GM12878 (cell line): ENCODE data around the gene MMP10. TPM values are rescaled to one million over a fixed set of nuclear protein-coding genes. Genes with fewer than 3 reads are reported as not detected.

Source experiments
- ATAC-seq: fragments of 200-7000 bp; cut with Tn5 transposase; 3 replicates; pipeline ENCODE4 v1.9.1; 2020; ENCODE audit warnings: mild to moderate bottlenecking, moderate library complexity
- BruUV-seq: library from RNA; stranded (reverse); fragments of 400-500 nt; replicated peaks from 2 replicates; lab custom pipeline; 2021; lab: Mats Ljungman, UMichigan
- CTCF ChIA-PET: fragments of 300-600 bp; sonication (Branson Sonifier 250); formaldehyde crosslinking; extraction: SDS; loops from one replicate; lab custom pipeline; 2021; ENCODE audit warnings: inconsistent platforms; lab: Yijun Ruan, JAX
- POLR2A ChIA-PET: fragments of 350-600 bp; formaldehyde crosslinking; extraction: SDS; loops from one replicate; lab custom pipeline; 2021; ENCODE audit warnings: inconsistent platforms; lab: Charles Lee
- RAD21 ChIA-PET: fragments of 300-600 bp; sonication (Branson Sonifier 250); formaldehyde crosslinking; loops from one replicate; lab custom pipeline; 2023; ENCODE audit warnings: antibody characterized with exemption; ENCODE audit not compliant: unreplicated experiment; lab: Charles Lee
- SMC1A ChIA-PET: fragments of 300-600 bp; sonication (Branson Sonifier 250); formaldehyde crosslinking; loops from one replicate; lab custom pipeline; 2023; ENCODE audit not compliant: unreplicated experiment, uncharacterized antibody; lab: Charles Lee
- DNase-seq: peaks from one replicate; pipeline ENCODE4 v3.0.0-alpha.2; 2011; ENCODE audit warnings: low read depth, low spot score
- FAIRE-seq: peaks from 3 replicates; lab custom pipeline; 2011; peaks lifted over from hg19 to GRCh38; lab: Jason Lieb, UNC
- H2AFZ ChIP-seq: 2 replicates; pipeline ENCODE4 v1.6.0; 2011; ENCODE audit warnings: low read depth, low read length, control low read depth; ENCODE audit not compliant: control insufficient read depth
- H3K27ac ChIP-seq: 2 replicates; pipeline ENCODE4 v1.5.1; 2011; ENCODE audit warnings: control low read depth; ENCODE audit not compliant: control insufficient read depth, insufficient read depth
- H3K27me3 ChIP-seq, 2 experiments: replicated peaks in 1 of 2; 2 replicates each; pipeline versions ENCODE4 v1.6.0 to v1.6.1; 2011; ENCODE audit warnings: low read length in 1 of 2; ENCODE audit not compliant: control insufficient read depth in 2 of 2, insufficient read depth in 2 of 2
- H3K36me3 ChIP-seq, 2 experiments: 2 replicates each; pipeline ENCODE4 v1.5.1; 2011; ENCODE audit warnings: low read length in 1 of 2; ENCODE audit not compliant: control insufficient read depth in 2 of 2, insufficient read depth in 2 of 2
- H3K4me1 ChIP-seq: 2 replicates; pipeline ENCODE4 v1.6.1; 2011; ENCODE audit warnings: mild to moderate bottlenecking, low read length, moderate library complexity, mixed read lengths; ENCODE audit not compliant: control insufficient read depth, insufficient read depth
- H3K4me2 ChIP-seq: 2 replicates; pipeline ENCODE4 v1.6.0; 2011; ENCODE audit warnings: control low read depth; ENCODE audit not compliant: control insufficient read depth, insufficient read depth
- H3K4me3 ChIP-seq: fragments of 200-600 bp; sonication (generic); 2 replicates; pipeline ENCODE4 v1.5.1; 2016
- H3K79me2 ChIP-seq: 2 replicates; pipeline ENCODE4 v1.6.0; 2011; ENCODE audit warnings: low read length; ENCODE audit not compliant: control insufficient read depth, insufficient read depth
- H3K9ac ChIP-seq: 2 replicates; pipeline ENCODE4 v1.8.0; 2011; ENCODE audit warnings: low read length, control low read depth, mixed read lengths; ENCODE audit not compliant: control insufficient read depth, insufficient read depth
- H3K9me3 ChIP-seq: replicated peaks from 3 replicates; pipeline ENCODE4 v1.5.1; 2011; ENCODE audit warnings: mild to moderate bottlenecking, low read length; ENCODE audit not compliant: control insufficient read depth, insufficient read depth
- H4K20me1 ChIP-seq: 2 replicates; pipeline ENCODE4 v1.6.0; 2011; ENCODE audit not compliant: control insufficient read depth, insufficient read depth
- ATF2 ChIP-seq: IDR thresholded peaks from 2 replicates; pipeline ENCODE4 v1.6.1; 2012; ENCODE audit warnings: low read length, inconsistent platforms
- CBX5 ChIP-seq: sonication (generic); IDR thresholded peaks from 2 replicates; pipeline ENCODE4 v1.6.1; 2016; ENCODE audit warnings: low read depth, moderate library complexity, mild to moderate bottlenecking, inconsistent platforms
- CREB1 ChIP-seq: IDR thresholded peaks from 2 replicates; pipeline ENCODE4 v1.6.1; 2012; ENCODE audit warnings: low read depth, mild to moderate bottlenecking, inconsistent platforms
- EZH2 ChIP-seq: IDR thresholded peaks from 2 replicates; pipeline ENCODE4 v1.6.1; 2012; ENCODE audit warnings: low read depth, mild to moderate bottlenecking, control low read depth, inconsistent platforms, low read length, borderline replicate concordance; ENCODE audit not compliant: control insufficient read depth
- FOXK2 ChIP-seq: fragments of 450-650 bp; IDR thresholded peaks from 2 replicates; pipeline ENCODE4 v1.6.1; 2017; ENCODE audit warnings: mild to moderate bottlenecking, moderate library complexity
- GABPA ChIP-seq: IDR thresholded peaks from 2 replicates; pipeline ENCODE4 v1.6.1; 2014; ENCODE audit warnings: antibody characterized with exemption, low read depth, mild to moderate bottlenecking, inconsistent platforms
- NFYA ChIP-seq: IDR thresholded peaks from 2 replicates; pipeline ENCODE4 v1.6.1; 2011; ENCODE audit warnings: low read depth, mild to moderate bottlenecking, low read length, improper control_type of control experiment, borderline replicate concordance
- NR2F1 ChIP-seq: fragments of 450-650 bp; conservative IDR thresholded peaks from 2 replicates; pipeline ENCODE4 v1.6.1; 2017; ENCODE audit warnings: mild to moderate bottlenecking
- PAX5 ChIP-seq: IDR thresholded peaks from 2 replicates; pipeline ENCODE4 v1.6.1; 2011; ENCODE audit warnings: low read depth, low read length, borderline replicate concordance
- RB1 ChIP-seq: fragments of 450-650 bp; formaldehyde crosslinking; IDR thresholded peaks from 2 replicates; pipeline ENCODE4 v1.6.1; 2017; ENCODE audit warnings: mild to moderate bottlenecking, borderline replicate concordance
- SIN3A ChIP-seq: IDR thresholded peaks from 2 replicates; pipeline ENCODE4 v1.6.1; 2012; ENCODE audit warnings: low read depth, low read length, improper control_type of control experiment
- TBL1XR1 ChIP-seq: IDR thresholded peaks from 2 replicates; pipeline ENCODE4 v1.6.1; 2012; ENCODE audit warnings: low read depth, low read length, improper control_type of control experiment
- WGBS: methylation state at CpG from one replicate; pipeline ENCODE4 v1.1.6; 2016; ENCODE audit warnings: low lambda C conversion rate; ENCODE audit not compliant: insufficient replicate concordance, insufficient coverage; ENCODE audit errors: missing lambda C conversion rate; 5-methylcytosine and 5-hydroxymethylcytosine counted together
- in situ Hi-C: fragments of 300-500 bp; cut with MboI; formaldehyde crosslinking; loops from 9 replicates; pipeline ENCODE4 v1.14.3; 2018; ENCODE audit warnings: mixed read lengths
- intact Hi-C: fragments of 100-400 bp; cut with micrococcal nuclease; formaldehyde crosslinking; loops from one replicate; pipeline ENCODE4 v1.14.2; 2022; ENCODE audit not compliant: unreplicated experiment
- polyA plus RNA-seq, 11 experiments: library from polyadenylated mRNA; depleted of rRNA in 4 of 11; unstranded in 6 of 11; stranded (reverse) in 5 of 11; fragments of >200 nt; fragmentation: Nextera tagmentation in 4 of 11; fragmentation: Illumina TruSeq in 1 of 11; extraction: Ambion mirVana in 4 of 11; extraction: Trizol in 1 of 11; gene quantifications; 1 replicate in 1 of 11; 2 replicates in 10 of 11; pipeline versions ENCODE4 v1.2.1 to v1.2.3, GENCODE V29; 2011 to 2016; ENCODE audit warnings: inconsistent platforms in 2 of 11, missing spikeins in 2 of 11, low read depth in 1 of 11
- total RNA-seq, 4 experiments: library from RNA; depleted of rRNA in 3 of 4; stranded (reverse); fragments of >200 nt in 3 of 4; fragmentation: Illumina TruSeq in 1 of 4; extraction: Trizol in 1 of 4; gene quantifications; 2 replicates each; pipeline versions ENCODE4 v1.2.1 to v1.2.3, GENCODE V29; 2013 to 2021

The MMP10 gene
- total and polyA plus RNA-seq, 10 of the 15 experiments (the other 5 are each of a cell fraction or from before 2014, with no cell fraction given) = not detected

- ChIA-PET RAD21 (interaction anchor here (0.6 to 2.4 kb wide), 5 partner anchors 11 to 140 kb away, joined by 3 to 20 read pairs (median 3); no protein-coding TSS in a partner anchor), SMC1A (interaction anchor here (0.9 to 3.8 kb wide), 5 partner anchors 86 to 112 kb away, joined by 3 to 28 read pairs (median 6); no protein-coding TSS in a partner anchor), POLR2A (no interaction called here), CTCF (interaction anchor here (0.8 to 6.0 kb wide), 5 partner anchors 11 to 225 kb away, joined by 5 to 53 read pairs (median 5); no protein-coding TSS in a partner anchor)
- Histone ChIP-seq H3K9me3 (no peaks in the 10 kb centered on the region), H3K9ac (no peak overlapping the region), H3K4me3 (no peak overlapping the region), H3K79me2 (no peaks in the 10 kb centered on the region), H3K27ac (no peak overlapping the region), H2AFZ (no peak overlapping the region), H3K4me1 (no peaks in the 10 kb centered on the region), H3K27me3 (peaks cover 0 to 5% of the 10 kb centered on the region in 2 experiments; a peak in 2 of 4 replicates), H4K20me1 (no peaks in the 10 kb centered on the region), H3K36me3 (no peaks in the 10 kb centered on the region), H3K4me2 (no peak overlapping the region)
- WGBS = 28% methylated on average over 6 of the region's 6 CpGs
- intact Hi-C loops = no loop called here
- in situ Hi-C loops = no loop called here
- DNase-seq (no peak), ATAC-seq (no peak), FAIRE-seq (no peak)
- BruUV-seq = no TSS peak
- TF ChIP-seq NR2F1 (no peak), GABPA (no peak), FOXK2 (no peak), SIN3A (no peak), PAX5 (no peak), CBX5 (no peak), CREB1 (no peak)
Observed at GRCh38 chr11:102829316-102830000, 49.0 kb upstream of the MMP10 start.

GRCh38 chr11:102824556-102824955, 44.1 kb upstream of the MMP10 start:
- ATAC-seq (no peak), DNase-seq (no peak), FAIRE-seq (no peak)
- no peak for TF ChIP-seq EZH2
- no peak for TF ChIP-seq ATF2
- TF ChIP-seq CBX5 = no peak
- no peak for TF ChIP-seq TBL1XR1
- no peak for TF ChIP-seq RB1
- TF ChIP-seq NFYA = no peak
- Histone ChIP-seq H3K27ac (no peak overlapping the region), H2AFZ (no peak overlapping the region), H3K4me2 (no peak overlapping the region), H3K9me3 (no peaks in the 10 kb centered on the region), H3K4me3 (no peak overlapping the region), H3K9ac (no peak overlapping the region), H3K4me1 (no peaks in the 10 kb centered on the region), H3K79me2 (no peaks in the 10 kb centered on the region), H3K36me3 (no peaks in the 10 kb centered on the region), H4K20me1 (no peaks in the 10 kb centered on the region), H3K27me3 (no peaks in the 10 kb centered on the region)
- in situ Hi-C loops (no loop called here), intact Hi-C loops (no loop called here)
- POLR2A ChIA-PET = no interaction called here
- WGBS = 82% methylated on average over 1 of the region's 1 CpG
- CTCF ChIA-PET = interaction anchor here (1.0 to 1.6 kb wide), 3 partner anchors 15 to 117 kb away, joined by 3 read pairs; no protein-coding TSS in a partner anchor
- RAD21 ChIA-PET = no interaction called here
- BruUV-seq = no TSS peak
- SMC1A ChIA-PET = no interaction called here
